Hematopoietic multipotent progenitor cell (in vitro differentiated cells): ENCODE results near the gene BRMS1L. TPM values are rescaled to one million over a fixed set of nuclear protein-coding genes. Genes with fewer than 3 reads are reported as not detected.

ENCODE experiments used
- total RNA-seq: library from RNA; depleted of rRNA; stranded (reverse); fragments of >200 nt; gene quantifications from one replicate; pipeline ENCODE4 v1.2.3, GENCODE V29; 2012

Gene BRMS1L
- total RNA-seq, 1 donor: 0.81 TPM

Other genes with a start within 250 kb of the BRMS1L start
- 13.7 TPM for gene RALGAPA1, start 17.0 kb upstream of the BRMS1L start, total RNA-seq